Karpas-422 (cell line): ENCODE results near the gene SELENOF. TPM values are rescaled to one million over a fixed set of nuclear protein-coding genes. Genes with fewer than 3 reads are reported as not detected.

Experiments
- DNase-seq: peaks from one replicate; pipeline ENCODE4 v3.0.0-alpha.2; 2015
- H2AFZ ChIP-seq: fragments of 200-600 bp; sonication (generic); 2 replicates; pipeline ENCODE4 v1.6.1; 2014; ENCODE audit warnings: antibody characterized with exemption, low read length, mixed read lengths
- H3K27ac ChIP-seq: fragments of 200-600 bp; sonication (generic); 2 replicates; pipeline ENCODE4 v1.5.1; 2014; ENCODE audit warnings: mild to moderate bottlenecking, low read length, moderate library complexity
- H3K27me3 ChIP-seq: fragments of 200-600 bp; sonication (generic); 2 replicates; pipeline ENCODE4 v1.6.1; 2014; ENCODE audit warnings: low read length, mixed read lengths
- H3K36me3 ChIP-seq: fragments of 200-600 bp; sonication (generic); 2 replicates; pipeline ENCODE4 v1.6.1; 2014; ENCODE audit warnings: low read length, mixed read lengths; ENCODE audit not compliant: insufficient read depth
- H3K4me1 ChIP-seq: fragments of 200-600 bp; sonication (generic); 2 replicates; pipeline ENCODE4 v1.6.1; 2014; ENCODE audit warnings: mild to moderate bottlenecking, low read length, mixed read lengths
- H3K4me2 ChIP-seq: fragments of 200-600 bp; sonication (generic); 2 replicates; pipeline ENCODE4 v1.6.1; 2014; ENCODE audit warnings: low read length, low read depth, mild to moderate bottlenecking; ENCODE audit not compliant: poor library complexity, severe bottlenecking
- H3K4me3 ChIP-seq: fragments of 200-600 bp; sonication (generic); 2 replicates; pipeline ENCODE4 v1.5.1; 2014; ENCODE audit warnings: mild to moderate bottlenecking, antibody characterized with exemption, low read length, mixed read lengths
- H3K79me2 ChIP-seq: fragments of 200-600 bp; sonication (generic); 2 replicates; pipeline ENCODE4 v1.6.1; 2014; ENCODE audit warnings: mild to moderate bottlenecking, low read length, mixed read lengths
- H3K9ac ChIP-seq: fragments of 200-600 bp; sonication (generic); 2 replicates; pipeline ENCODE4 v1.6.0; 2014; ENCODE audit warnings: low read length
- H3K9me2 ChIP-seq: fragments of 200-600 bp; sonication (generic), shearing (Covaris generic); replicated peaks from 2 replicates; pipeline ENCODE4 v1.6.0; 2014; ENCODE audit warnings: mild to moderate bottlenecking, low read length, moderate library complexity; ENCODE audit not compliant: insufficient read depth
- H3K9me3 ChIP-seq: fragments of 300-700, 200-600 bp; sonication (generic); 2 replicates; pipeline ENCODE4 v1.6.1; 2014; ENCODE audit warnings: low read length, mixed read lengths
- H4K20me1 ChIP-seq: fragments of 200-600 bp; sonication (generic); 2 replicates; pipeline ENCODE4 v1.6.1; 2014; ENCODE audit warnings: mild to moderate bottlenecking, antibody characterized with exemption, low read length, low read depth; ENCODE audit not compliant: insufficient read depth
- total RNA-seq: library from RNA; depleted of rRNA; stranded (reverse); fragments of >200 nt; shearing (Covaris generic); gene quantifications from 2 replicates; pipeline ENCODE4 v1.2.3, GENCODE V29; 2014; ENCODE audit warnings: low replicate concordance

SELENOF gene
- total RNA-seq, 1 experiment from 2014 or later = 197 TPM

- Histone ChIP-seq H3K9me3 (no peaks in the 10 kb centered on the region), H3K4me1 (peaks cover 24% of the 10 kb centered on the region), H3K9me2 (no peaks in the 10 kb centered on the region), H2AFZ (no peak overlapping the region), H3K9ac (no peak overlapping the region), H3K4me2 (no peak overlapping the region), H3K79me2 (peaks cover 81% of the 10 kb centered on the region), H3K36me3 (no peaks in the 10 kb centered on the region), H3K27me3 (no peaks in the 10 kb centered on the region), H3K27ac (no peak overlapping the region), H3K4me3 (no peak overlapping the region), H4K20me1 (peaks cover 42% of the 10 kb centered on the region)
- DNase-seq = no peak
Observed at GRCh38 chr1:86933051-86933450, 19.1 kb upstream of the SELENOF start.

GRCh38 chr1:86928819-86929218 lies 14.9 kb upstream of the SELENOF start:
- peaks cover 79% of the 10 kb centered on the region for H3K79me2 ChIP-seq
- peaks cover 22% of the 10 kb centered on the region for H3K4me1 ChIP-seq
- H3K27ac ChIP-seq = no peak overlapping the region
- H2AFZ ChIP-seq = no peak overlapping the region
- no peak overlapping the region for H3K4me3 ChIP-seq
- H4K20me1 ChIP-seq = peaks cover 39% of the 10 kb centered on the region
- no peaks in the 10 kb centered on the region for H3K9me3 ChIP-seq
- no peaks in the 10 kb centered on the region for H3K9me2 ChIP-seq
- H3K4me2 ChIP-seq = no peak overlapping the region
- no peak for DNase-seq
- no peaks in the 10 kb centered on the region for H3K27me3 ChIP-seq
- H3K9ac ChIP-seq = no peak overlapping the region
- H3K36me3 ChIP-seq = no peaks in the 10 kb centered on the region

DNA sequence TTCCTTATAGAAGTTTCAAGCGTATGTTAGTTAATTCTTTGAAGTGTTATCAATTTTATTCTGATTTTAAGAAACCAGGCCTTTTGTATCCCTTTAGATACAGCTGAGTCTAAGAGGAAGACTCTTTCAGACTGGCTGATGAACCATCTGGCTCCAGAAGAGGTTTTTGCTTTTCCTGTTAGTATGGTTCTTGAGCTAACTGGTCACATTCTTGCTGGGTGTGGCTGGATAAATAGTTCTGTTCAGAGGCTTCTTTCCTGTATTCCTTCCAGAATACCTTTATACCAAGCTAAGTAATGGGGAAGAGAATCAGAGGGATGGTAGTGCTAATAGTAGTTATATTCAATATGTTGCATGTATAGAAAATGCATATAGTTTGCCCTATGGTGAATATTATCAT lies 13.0 kb upstream of the SELENOF start:
- Histone ChIP-seq H3K9me3 (peaks cover 6% of the 10 kb centered on the region), H3K4me3 (no peak overlapping the region), H3K4me2 (no peak overlapping the region), H3K4me1 (peaks cover 6% of the 10 kb centered on the region; the same call in 1 of the 2 replicates), H3K27ac (no peak overlapping the region), H3K27me3 (no peaks in the 10 kb centered on the region), H3K9me2 (no peaks in the 10 kb centered on the region), H3K79me2 (peaks cover 73% of the 10 kb centered on the region), H3K36me3 (no peaks in the 10 kb centered on the region), H4K20me1 (peaks cover 31% of the 10 kb centered on the region), H2AFZ (no peak overlapping the region), H3K9ac (no peak overlapping the region)
- no peak for DNase-seq

DNA sequence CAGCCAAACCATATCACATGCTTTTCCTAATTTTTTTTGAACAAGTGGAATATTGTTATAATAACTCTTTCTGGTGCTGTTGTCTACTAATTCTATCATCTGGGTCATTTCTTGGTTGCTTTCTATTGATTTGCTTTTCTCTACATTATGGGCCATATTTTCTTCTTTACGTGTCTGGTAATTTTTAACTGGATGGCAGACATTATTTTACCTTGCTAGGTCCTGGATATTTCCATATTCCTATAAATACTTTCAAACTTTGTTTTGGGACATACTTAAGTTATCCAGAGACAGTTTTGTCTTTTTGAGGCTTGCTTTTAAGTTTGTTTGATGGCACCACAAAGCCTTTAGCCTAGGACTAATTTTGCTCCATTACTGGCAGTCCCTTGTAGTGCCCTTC lies 11.8 kb upstream of the SELENOF start:
- peaks cover 6% of the 10 kb centered on the region; the same call in 1 of the 2 replicates for H3K4me1 ChIP-seq
- peaks cover 17% of the 10 kb centered on the region for H3K9me3 ChIP-seq
- H3K79me2 ChIP-seq = peaks cover 78% of the 10 kb centered on the region

GRCh38 chr1:86924324-86924960 lies 10.5 kb upstream of the SELENOF start:
- Histone ChIP-seq H3K4me2 (no peak overlapping the region), H3K36me3 (peaks cover 6% of the 10 kb centered on the region; the same call in 1 of the 2 replicates), H3K4me1 (peaks cover 6% of the 10 kb centered on the region; the same call in 1 of the 2 replicates), H4K20me1 (peaks cover 17% of the 10 kb centered on the region), H3K9me2 (no peaks in the 10 kb centered on the region), H3K4me3 (no peak overlapping the region), H3K9me3 (peaks cover 17% of the 10 kb centered on the region), H3K27ac (no peak overlapping the region), H3K79me2 (peaks cover 79% of the 10 kb centered on the region), H3K27me3 (no peaks in the 10 kb centered on the region), H2AFZ (no peak overlapping the region), H3K9ac (no peak overlapping the region)
- no peak for DNase-seq

More for the DNA sequence above, 11.8 kb upstream of the SELENOF start:
- Histone ChIP-seq H3K36me3 (no peaks in the 10 kb centered on the region), H4K20me1 (peaks cover 26% of the 10 kb centered on the region), H3K9me2 (no peaks in the 10 kb centered on the region), H3K4me3 (no peak overlapping the region), H3K27ac (no peak overlapping the region), H3K4me2 (no peak overlapping the region), H2AFZ (no peak overlapping the region), H3K9ac (no peak overlapping the region), H3K27me3 (no peaks in the 10 kb centered on the region)
- DNase-seq = no peak

GRCh38 chr1:86922445-86922844 lies 8.5 kb upstream of the SELENOF start:
- H3K4me1 ChIP-seq = no peaks in the 10 kb centered on the region
- H3K9ac ChIP-seq = no peak overlapping the region
- no peak overlapping the region for H3K27ac ChIP-seq
- no peaks in the 10 kb centered on the region for H3K27me3 ChIP-seq
- DNase-seq = no peak
- no peak overlapping the region for H2AFZ ChIP-seq
- H4K20me1 ChIP-seq = peaks cover 3% of the 10 kb centered on the region
- H3K9me3 ChIP-seq = peaks cover 17% of the 10 kb centered on the region
- peaks cover 6% of the 10 kb centered on the region; the same call in 1 of the 2 replicates for H3K36me3 ChIP-seq
- no peaks in the 10 kb centered on the region for H3K9me2 ChIP-seq
- no peak overlapping the region for H3K4me3 ChIP-seq
- H3K79me2 ChIP-seq = peaks cover 76% of the 10 kb centered on the region
- H3K4me2 ChIP-seq = no peak overlapping the region

DNA sequence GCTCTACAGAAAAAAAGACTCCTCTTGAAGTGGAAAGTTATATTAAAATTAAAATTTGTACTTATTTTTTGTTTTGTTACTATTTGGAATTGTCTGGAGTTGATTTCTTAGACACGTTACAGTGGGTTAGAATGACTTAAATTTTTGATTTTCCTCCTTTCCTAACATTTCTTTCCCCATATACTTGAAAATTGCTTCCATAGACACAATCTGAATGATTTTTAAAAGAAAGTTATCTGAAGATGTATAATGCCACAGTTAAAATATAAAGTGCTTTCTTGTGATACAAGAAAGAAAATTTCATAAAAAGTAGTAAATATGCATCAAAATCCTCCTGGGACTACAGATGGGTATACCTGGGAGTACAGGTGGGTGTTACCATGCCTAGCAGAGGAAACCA lies 2.8 kb upstream of the SELENOF start:
- no peak overlapping the region for H3K27ac ChIP-seq
- H3K4me3 ChIP-seq = no peak overlapping the region; the same call in 1 of the 2 replicates
- H3K9me2 ChIP-seq = no peaks in the 10 kb centered on the region
- H3K27me3 ChIP-seq = no peaks in the 10 kb centered on the region
- H2AFZ ChIP-seq = no peak overlapping the region
- H3K9me3 ChIP-seq = peaks cover 9% of the 10 kb centered on the region
- no peak overlapping the region for H3K9ac ChIP-seq
- H3K79me2 ChIP-seq = peaks cover 88% of the 10 kb centered on the region
- no peak for DNase-seq
- H3K4me1 ChIP-seq = peaks cover 26% of the 10 kb centered on the region
- H4K20me1 ChIP-seq = peaks cover 19% of the 10 kb centered on the region
- peak overlapping the region; percentile 85 for H3K4me2 ChIP-seq
- peaks cover 6% of the 10 kb centered on the region; the same call in 1 of the 2 replicates for H3K36me3 ChIP-seq

DNA sequence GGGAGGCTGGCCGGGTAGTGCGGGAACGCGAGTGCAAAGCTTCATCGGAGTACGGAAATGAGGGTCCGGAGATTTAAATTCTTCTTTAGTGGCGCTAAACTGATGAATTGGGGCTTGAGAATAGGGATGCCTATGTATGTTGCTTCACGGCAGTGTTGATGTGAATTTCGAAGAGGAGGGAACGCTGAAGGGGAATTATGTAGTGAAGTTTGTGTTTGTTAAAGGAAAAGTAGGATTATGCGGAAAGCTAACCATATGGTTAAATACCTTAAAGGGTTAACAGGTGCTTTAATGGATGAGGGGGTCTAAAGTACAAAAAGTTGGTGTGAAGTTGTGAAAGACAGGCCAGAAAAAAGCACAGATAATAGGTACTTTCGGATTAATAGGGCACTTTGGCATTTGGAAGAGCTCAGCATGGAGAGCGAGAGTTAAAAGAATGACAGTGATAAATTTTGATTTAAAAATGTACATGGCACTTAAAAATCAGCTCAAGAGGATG lies 1.9 kb upstream of the SELENOF start:
- Histone ChIP-seq H3K36me3 (peaks cover 11% of the 10 kb centered on the region), H3K27ac (peak overlapping the region; percentile 7; the same call in 1 of the 2 replicates), H3K9me3 (no peaks in the 10 kb centered on the region), H2AFZ (peak overlapping the region; percentile 55; the same call in 1 of the 2 replicates), H3K4me1 (peaks cover 26% of the 10 kb centered on the region), H3K9me2 (no peaks in the 10 kb centered on the region), H4K20me1 (peaks cover 25% of the 10 kb centered on the region), H3K9ac (peak overlapping the region; percentile 80), H3K27me3 (no peaks in the 10 kb centered on the region), H3K79me2 (peaks cover 88% of the 10 kb centered on the region), H3K4me3 (peak overlapping the region; percentile 76), H3K4me2 (peak overlapping the region; percentile 85)
- DNase-seq = no peak
